NCI-H2196 (cell line): Measurements from ENCODE around the gene ZC3H18.

Source experiments
- DNase-seq: peaks from one replicate; lab custom pipeline; 2025; ENCODE audit not compliant: unreplicated experiment; lab: John Stamatoyannopoulos, UW

The ZC3H18 gene

GRCh38 chr16:88569985-88570690, at the start of gene ZC3H18:
Gene ZC3H18, plus strand, starts transcription at chr16:88570403. Its CDS starts 6,721 bp downstream, at chr16:88577124.
- peak; percentile 89 for DNase-seq

- DNase-seq, result no peak
Measured at GRCh38 chr16:88521674-88522073, 48.5 kb upstream of the ZC3H18 start.

GRCh38 chr16:88522276-88522949, 47.8 kb upstream of the ZC3H18 start:
- no peak for DNase-seq

GRCh38 chr16:88523309-88524161, 46.7 kb upstream of the ZC3H18 start:
- DNase-seq, result no peak

GRCh38 chr16:88524274-88524972, 45.8 kb upstream of the ZC3H18 start:
- DNase-seq, result no peak

- no peak for DNase-seq
Measured at GRCh38 chr16:88524973-88525662, 45.1 kb upstream of the ZC3H18 start.

- DNase-seq, result no peak
Measured at GRCh38 chr16:88525663-88525990, 44.6 kb upstream of the ZC3H18 start.

- no peak for DNase-seq
Measured at GRCh38 chr16:88526008-88526905, 43.9 kb upstream of the ZC3H18 start.

GRCh38 chr16:88526906-88527185, 43.4 kb upstream of the ZC3H18 start:
- DNase-seq, result no peak

GRCh38 chr16:88527186-88527936, 42.8 kb upstream of the ZC3H18 start:
- DNase-seq, result peak; percentile 22

GRCh38 chr16:88527937-88528743, 42.1 kb upstream of the ZC3H18 start:
- no peak for DNase-seq

GRCh38 chr16:88528902-88529318, 41.3 kb upstream of the ZC3H18 start:
- DNase-seq, result no peak

GRCh38 chr16:88529596-88529995, 40.6 kb upstream of the ZC3H18 start:
- no peak for DNase-seq

- no peak for DNase-seq
Measured at GRCh38 chr16:88530051-88530857, 39.9 kb upstream of the ZC3H18 start.

- no peak for DNase-seq
Measured at GRCh38 chr16:88530858-88531203, 39.4 kb upstream of the ZC3H18 start.

GRCh38 chr16:88531346-88531745, 38.9 kb upstream of the ZC3H18 start:
- no peak for DNase-seq

GRCh38 chr16:88531931-88532433, 38.2 kb upstream of the ZC3H18 start:
- no peak for DNase-seq
